ENCODE measurements around the gene IRAK4. TPM values are rescaled to one million over a fixed set of nuclear protein-coding genes. Genes with fewer than 3 reads are reported as not detected.

The IRAK4 gene
- total RNA-seq, 1 donor from 2014 or later: 14.4 TPM

Other genes with a start within 250 kb of the IRAK4 start
- 0.10 TPM for gene ADAMTS20, start 206.7 kb upstream of the IRAK4 start, total RNA-seq
- 13.3 TPM for gene PUS7L, start 161 bp upstream of the IRAK4 start, total RNA-seq
- 65.4 TPM for gene TWF1, start 47.4 kb downstream of the IRAK4 start, total RNA-seq
- 21.5 TPM for gene TMEM117, start 77.1 kb downstream of the IRAK4 start, total RNA-seq

Measured in skin of body (tissue), 1 donor.